ENCODE results near the gene NR2C2.

DNA sequence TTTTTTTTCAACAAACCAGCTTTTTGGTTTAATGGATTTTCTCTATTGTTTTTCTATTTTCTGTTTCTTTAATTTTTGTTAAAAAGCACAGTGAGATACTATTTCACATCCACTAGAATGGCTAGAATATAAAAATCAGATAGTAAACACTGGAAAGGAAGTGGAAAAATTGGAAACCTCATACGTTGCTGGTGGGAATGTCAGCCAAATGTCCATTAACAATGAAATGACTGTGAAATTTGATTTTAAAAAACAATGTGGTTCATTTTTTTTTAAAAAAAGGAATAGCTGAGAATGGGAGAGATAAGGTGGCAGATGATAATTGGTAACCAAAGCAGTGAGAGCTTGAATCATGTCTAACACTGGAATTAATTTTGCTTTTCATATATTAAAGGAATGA, 19.9 kb downstream of the NR2C2 start:
- TF ChIP-seq, protein P1, sequence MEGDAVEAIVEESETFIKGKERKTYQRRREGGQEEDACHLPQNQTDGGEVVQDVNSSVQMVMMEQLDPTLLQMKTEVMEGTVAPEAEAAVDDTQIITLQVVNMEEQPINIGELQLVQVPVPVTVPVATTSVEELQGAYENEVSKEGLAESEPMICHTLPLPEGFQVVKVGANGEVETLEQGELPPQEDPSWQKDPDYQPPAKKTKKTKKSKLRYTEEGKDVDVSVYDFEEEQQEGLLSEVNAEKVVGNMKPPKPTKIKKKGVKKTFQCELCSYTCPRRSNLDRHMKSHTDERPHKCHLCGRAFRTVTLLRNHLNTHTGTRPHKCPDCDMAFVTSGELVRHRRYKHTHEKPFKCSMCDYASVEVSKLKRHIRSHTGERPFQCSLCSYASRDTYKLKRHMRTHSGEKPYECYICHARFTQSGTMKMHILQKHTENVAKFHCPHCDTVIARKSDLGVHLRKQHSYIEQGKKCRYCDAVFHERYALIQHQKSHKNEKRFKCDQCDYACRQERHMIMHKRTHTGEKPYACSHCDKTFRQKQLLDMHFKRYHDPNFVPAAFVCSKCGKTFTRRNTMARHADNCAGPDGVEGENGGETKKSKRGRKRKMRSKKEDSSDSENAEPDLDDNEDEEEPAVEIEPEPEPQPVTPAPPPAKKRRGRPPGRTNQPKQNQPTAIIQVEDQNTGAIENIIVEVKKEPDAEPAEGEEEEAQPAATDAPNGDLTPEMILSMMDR (IDR thresholded peaks at IDR 0.05), result no peak
- no peak for TF ChIP-seq ZFX (IDR thresholded peaks at IDR 0.05; ENCODE audit: borderline replicate concordance)
